Islet precursor cell (in vitro differentiated cells): ENCODE measurements around the gene RAB3GAP1.

ENCODE experiments used
- DNase-seq: peaks from one replicate; pipeline ENCODE4 v3.0.0-alpha.2; 2018

RAB3GAP1 gene

DNA sequence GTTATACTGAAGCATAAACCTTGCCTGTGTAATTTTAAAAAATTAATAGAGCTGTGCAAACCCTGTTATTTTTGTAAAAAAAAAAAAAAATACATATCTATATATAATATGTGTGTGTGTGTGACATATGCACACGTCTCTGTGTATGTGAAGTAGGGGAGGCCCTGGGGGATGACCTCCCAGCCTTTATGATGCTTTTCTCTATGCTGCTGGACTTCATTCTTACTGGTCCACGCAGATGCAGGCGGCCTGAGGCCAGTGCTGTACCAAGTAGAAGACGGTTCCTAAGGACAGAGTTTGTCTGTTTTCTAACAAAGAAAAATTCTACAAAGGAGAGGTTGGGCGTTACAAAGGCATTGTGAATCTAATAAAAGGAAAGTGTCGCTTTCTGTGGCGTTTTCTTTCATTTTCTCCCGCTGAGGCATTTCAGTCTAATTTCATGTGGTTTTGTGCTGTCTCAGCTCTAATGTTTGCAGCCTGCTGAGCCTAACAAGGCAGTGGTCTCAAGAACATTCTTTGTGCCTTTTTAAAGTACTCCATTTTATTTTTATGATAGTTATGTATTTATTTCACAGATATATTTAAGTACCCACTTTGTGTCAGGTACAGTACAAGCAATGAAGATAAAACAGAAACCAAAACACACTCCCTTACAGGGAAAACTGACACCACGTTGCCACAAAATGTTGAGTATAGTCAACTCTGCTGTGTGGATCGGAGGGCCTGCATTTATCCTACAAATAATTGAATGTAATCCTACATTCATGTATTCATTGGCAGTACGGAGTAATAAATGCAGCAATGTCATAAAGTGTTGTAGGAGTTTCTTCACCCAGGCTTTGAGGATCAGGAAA lies 118.0 kb downstream of the RAB3GAP1 start:
- no peak for DNase-seq

- no peak for DNase-seq
Measured at GRCh38 chr2:135174049-135174809, 122.1 kb downstream of the RAB3GAP1 start.

DNA sequence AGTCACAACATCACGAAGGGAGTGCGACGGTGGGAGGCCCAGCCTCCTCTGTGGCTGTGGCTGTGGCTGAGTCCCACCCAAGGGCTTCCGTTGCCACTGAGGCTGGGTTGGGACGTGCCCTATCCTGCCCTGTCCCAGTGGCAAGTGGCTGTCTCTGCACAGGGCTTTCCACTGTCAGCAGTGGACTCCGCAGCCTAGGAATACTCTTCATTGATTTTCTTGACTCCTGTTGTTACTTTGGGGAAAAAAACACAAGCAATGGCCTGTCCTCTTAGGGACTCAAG lies 122.7 kb downstream of the RAB3GAP1 start:
- DNase-seq = no peak

DNA sequence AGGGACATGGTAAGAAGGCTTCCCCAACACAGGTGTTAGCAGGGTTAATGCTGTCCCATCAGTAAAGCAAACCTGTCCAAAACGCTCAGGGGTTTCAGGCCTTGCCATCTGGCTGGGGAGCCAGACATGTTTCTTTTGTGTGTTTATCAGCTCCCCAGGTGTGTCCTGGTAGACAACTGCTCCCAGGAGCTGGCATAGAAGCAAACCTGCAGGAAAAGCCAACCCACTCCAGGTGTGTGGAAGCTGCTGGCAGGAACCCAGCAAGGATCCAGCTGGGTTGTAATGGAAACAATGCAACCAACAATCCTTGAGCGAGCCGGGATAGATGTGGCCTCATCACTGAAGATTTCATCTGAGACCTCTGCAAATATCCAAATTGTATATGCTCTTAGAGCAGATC lies 123.1 kb downstream of the RAB3GAP1 start:
- DNase-seq = no peak

- no peak for DNase-seq
Measured at GRCh38 chr2:135179689-135180088, 127.6 kb downstream of the RAB3GAP1 start.

- no peak for DNase-seq
Measured at GRCh38 chr2:135182190-135182589, 130.1 kb downstream of the RAB3GAP1 start.

DNA sequence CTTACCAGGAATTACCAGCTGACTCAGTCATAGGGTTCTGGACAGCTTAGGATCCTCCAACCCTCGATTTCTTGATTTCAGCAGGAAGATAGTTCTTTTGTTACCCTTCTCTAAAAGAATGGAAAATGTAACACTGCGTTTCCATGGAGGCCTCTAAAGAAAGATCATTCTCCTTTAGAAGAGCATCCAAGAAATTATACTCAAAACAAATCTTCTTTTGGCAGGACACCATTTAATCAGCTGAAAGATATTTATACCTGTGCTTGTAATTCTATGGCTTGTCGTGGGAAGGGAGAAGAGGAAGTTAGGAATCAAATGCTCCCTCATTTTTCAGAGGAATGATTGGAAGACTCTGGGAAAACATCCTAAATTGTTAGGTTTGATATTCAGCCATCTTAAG lies 130.5 kb downstream of the RAB3GAP1 start:
- no peak for DNase-seq

- no peak for DNase-seq
Measured at GRCh38 chr2:135183822-135184221, 131.7 kb downstream of the RAB3GAP1 start.

- DNase-seq = no peak
Measured at GRCh38 chr2:135186054-135186453, 134.0 kb downstream of the RAB3GAP1 start.

- no peak for DNase-seq
Measured at GRCh38 chr2:135187270-135187669, 135.2 kb downstream of the RAB3GAP1 start.

DNA sequence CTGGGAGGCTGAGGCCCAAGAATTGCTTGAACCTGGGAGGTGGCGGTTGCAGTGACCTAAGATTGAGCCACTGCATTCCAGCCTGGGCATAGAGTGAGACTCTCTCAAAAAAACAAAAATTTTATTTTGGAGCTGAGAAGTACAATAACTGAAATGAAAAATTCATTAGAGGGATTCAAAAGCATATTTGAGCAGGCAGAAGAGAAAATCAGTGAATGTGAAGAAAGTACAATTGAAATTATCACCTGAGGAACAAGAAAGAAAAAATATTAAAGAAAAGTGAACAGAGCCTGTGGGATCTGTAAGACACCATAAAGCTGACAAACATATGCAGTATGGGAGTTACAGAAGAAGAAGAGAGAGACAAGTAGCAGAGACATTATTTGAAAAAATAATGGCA lies 137.1 kb downstream of the RAB3GAP1 start:
- DNase-seq = no peak

DNA sequence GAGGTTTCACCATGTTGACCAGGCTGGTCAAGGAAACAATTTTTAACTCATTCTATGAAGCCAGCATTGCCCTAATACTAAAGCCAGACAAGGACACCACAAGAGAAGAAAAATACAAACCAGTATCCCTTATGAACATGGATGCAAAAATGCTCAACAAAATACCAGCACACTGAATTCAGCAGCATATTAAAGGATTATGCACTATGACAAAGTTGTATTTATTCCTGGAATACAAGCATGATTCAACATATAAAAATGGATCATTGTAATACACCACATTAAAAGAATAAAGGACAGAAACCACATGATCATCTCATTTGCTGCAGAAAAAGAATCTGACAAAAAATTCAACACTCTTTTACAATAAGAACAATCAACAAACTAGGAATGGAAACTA lies 138.7 kb downstream of the RAB3GAP1 start:
- DNase-seq = no peak

GRCh38 chr2:135198481-135198880 lies 146.4 kb downstream of the RAB3GAP1 start:
- DNase-seq = no peak

- DNase-seq = no peak
Measured at GRCh38 chr2:135202751-135203150, 150.7 kb downstream of the RAB3GAP1 start.

- DNase-seq = no peak
Measured at GRCh38 chr2:135203944-135204343, 151.9 kb downstream of the RAB3GAP1 start.

DNA sequence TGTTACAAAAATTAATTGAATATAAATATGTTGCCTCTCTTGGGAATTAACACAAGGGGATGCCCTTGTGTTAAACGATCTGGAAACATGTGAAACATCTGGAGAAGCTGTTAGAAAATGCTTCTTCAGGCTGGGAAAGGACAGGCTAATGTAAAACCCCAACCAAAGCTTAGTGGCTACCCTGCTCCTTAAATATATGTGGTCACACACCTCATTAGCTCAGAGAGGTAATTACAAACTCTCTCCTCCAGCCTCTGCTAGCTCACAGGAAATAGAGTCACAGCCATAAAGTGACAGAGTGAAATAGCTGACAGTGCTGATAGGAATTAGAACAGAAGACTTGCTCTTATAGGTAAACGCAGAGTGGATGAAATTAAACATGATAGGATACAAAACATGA lies 155.9 kb downstream of the RAB3GAP1 start:
- no peak for DNase-seq

DNA sequence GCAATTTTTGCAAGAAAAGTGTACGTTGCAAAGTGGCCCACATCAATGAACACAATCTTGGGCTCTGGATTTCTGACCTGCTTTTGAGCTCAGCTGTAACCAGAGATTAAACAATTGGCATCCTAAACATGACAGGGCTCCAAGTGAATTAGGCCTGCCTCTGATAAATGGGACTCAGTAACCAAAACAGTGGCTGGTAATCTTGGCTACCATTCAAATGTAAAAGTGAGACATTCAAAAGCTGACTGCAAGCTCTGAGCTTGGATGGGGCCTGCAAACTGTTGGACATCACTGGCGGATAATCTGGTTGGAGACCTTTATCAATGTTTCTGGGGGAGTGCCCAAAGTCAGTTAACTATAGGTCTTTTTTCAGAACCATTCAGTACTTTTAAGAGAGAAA lies 160.7 kb downstream of the RAB3GAP1 start:
- DNase-seq = no peak

DNA sequence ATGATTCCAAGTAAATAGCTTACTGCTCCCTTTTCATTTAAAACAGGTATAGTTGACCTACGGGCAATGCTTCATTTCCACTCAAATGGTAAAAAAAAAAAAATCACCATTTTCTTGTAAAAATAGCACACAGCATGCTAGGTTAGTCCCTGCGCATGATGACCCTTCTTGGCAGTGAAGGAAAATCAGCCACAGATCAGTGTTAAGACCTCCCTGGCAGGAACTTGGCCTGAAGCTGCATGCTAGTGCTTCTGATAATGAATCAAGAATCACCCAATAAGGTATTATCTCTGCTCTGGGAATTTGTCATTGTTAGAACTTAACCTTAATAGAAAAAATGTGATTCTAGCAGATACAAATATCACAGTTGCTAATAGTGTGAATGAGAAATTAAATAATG lies 166.3 kb downstream of the RAB3GAP1 start:
- no peak for DNase-seq

DNA sequence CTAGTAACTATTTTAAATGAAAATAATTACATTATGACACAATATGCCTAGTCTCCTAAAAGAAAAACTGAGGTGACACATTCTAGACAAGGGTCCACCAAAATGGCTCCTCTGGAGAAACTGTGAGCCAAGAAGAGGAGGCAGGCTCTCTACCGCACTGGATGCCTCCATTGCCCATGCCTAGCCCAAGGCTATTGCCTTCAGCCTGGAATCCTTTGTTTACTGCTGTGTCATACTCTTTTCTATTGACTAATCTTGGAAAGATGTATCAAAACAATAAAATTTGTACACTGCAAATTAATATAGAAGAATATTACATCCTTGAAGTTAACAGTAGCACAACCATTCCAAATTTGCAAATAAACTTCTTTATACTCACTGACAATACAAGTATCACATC lies 167.1 kb downstream of the RAB3GAP1 start:
- no peak for DNase-seq
